NCI-H345 treated with DMSO at 0.1 percent for 48 hours (cell line): ENCODE results near the gene LEFTY2.
"Not testable (repeated sequence)": the region's sequence is repeated elsewhere in the genome, so short reads cannot be mapped to it uniquely, and the experiment has no call there.

Source experiments
- DNase-seq: peaks from one replicate; lab custom pipeline; 2025; ENCODE audit not compliant: unreplicated experiment; lab: John Stamatoyannopoulos, UW

Gene LEFTY2

DNA sequence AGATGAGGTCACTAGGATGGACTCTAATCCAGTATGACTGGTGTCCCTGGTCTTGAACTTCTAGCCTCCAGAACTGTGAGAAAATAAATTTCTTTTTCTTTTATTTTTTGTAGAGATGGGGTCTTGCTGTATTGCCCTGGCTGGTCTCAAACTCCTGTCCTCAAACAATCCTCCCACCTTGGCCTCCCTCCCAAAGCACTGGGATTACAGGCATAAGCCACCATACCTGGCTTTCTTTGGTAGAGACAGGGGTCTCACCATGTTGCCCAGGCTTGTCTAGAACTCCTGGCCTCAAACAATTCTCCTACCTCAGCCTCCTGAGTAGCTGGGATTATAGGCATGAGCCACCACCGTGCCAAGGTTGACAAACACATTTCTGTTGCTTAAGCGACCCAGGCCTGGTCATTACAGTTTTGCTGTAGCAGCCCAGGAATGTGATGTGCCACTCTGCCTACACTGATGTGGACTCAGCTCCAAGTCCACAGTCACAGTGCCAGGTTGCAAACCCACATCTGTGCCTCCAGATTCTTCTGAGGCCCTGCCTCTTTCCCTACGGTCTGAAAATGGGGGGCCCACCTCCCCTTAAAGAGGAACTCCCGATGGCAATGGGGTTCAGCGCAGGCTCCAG is 32.9 kb downstream of the LEFTY2 start:
- DNase-seq = no peak

DNA sequence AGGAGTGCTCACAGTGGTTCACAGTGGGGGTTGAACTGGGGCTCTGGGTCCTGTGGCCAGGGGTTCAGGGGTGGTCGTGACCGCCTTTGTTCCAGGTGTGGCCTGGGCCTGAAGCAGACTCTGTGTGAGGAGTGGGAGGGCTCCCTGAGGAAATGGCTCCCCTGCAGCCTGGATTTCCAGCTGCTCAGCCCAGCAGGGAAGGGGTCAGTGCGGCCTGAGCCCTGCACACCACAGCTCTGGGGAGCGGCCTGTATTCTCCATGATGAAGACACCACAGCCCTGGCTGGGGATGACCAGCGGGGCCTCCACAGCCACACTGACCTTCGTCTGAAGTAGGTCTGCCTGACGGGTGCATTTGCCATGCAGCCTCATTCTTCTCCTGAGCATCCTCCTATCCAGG is 33.7 kb downstream of the LEFTY2 start:
- DNase-seq = no peak

DNA sequence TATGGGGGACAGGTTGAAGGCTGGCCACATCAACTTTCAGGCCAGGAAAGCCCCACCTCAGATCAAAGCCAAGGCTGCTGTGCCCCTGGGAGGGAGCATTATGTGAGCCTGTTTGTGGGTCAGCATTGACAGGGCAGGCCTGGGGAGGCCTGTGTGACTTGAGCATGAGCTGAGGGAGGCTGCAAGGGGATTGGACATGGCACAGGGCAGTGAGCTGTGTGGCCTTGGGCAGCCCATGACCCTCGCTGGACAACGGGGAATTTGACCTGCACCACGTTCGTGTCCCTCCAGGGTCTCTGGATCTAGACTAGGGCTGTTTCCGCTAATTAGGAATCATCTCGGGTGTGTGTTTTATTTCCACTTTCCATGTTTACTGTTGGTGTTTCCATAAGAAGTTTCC is 34.6 kb downstream of the LEFTY2 start:
- DNase-seq = no peak

DNA sequence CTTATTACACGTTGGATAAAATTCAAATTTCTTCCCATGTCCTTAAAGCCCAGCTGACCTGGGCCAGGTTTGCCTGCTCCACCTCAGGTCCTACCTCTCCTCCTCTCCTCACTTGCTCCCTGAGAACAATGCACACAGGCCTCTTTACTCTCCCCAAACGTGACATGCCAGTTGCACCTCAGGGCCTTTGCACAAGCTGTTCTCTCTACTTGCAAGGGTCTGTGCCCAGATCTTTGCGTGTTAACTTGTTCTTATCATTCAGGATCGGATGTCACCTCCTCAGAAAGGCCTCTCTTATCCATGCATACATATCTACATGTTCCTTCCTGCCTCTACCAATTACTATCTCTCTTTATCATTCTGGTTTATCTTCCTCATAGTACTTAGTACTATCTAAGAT is 37.4 kb downstream of the LEFTY2 start:
- DNase-seq = no peak

DNA sequence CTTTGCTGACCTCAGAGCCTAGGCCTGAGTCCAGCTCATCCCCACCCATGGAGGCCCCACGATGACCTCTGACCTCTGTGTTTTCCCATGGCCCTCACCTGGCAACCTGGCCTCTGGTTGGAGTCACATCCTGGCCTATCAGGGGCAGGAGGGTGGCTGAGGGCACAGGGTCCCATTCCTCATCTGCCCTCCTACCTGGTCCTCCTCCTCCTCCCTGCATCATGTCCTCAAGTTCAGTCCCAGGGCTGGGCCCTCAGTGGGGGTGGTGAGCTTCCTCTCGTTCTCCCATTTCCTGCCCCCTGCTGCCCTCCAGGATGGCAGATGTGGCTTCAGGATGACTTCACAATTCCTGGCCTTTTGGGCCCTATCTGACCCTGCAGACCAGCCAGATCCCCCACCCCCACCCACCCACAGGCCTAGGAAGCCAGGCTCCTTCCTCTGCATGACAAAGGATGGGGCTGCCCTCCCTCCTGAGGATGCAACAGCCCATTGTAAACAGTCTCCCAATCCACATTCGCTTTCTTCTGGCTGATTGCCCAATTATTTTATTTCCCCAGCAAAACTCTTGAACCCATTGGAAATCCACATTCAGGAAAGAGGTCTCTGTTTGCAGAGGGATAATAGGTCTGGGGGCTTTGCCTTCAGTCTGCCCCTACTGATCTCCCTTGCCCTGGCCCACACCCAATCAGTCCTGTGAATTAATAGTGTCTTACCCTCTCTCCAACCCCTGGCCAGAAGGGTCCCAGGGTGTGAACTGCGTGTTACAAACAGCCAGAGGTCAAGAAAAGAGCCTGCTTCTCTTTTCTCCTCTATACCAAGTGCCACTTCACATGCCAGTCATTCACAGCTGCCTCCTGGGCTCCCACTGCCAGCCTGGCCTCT is 41.7 kb downstream of the LEFTY2 start:
- no peak for DNase-seq

DNA sequence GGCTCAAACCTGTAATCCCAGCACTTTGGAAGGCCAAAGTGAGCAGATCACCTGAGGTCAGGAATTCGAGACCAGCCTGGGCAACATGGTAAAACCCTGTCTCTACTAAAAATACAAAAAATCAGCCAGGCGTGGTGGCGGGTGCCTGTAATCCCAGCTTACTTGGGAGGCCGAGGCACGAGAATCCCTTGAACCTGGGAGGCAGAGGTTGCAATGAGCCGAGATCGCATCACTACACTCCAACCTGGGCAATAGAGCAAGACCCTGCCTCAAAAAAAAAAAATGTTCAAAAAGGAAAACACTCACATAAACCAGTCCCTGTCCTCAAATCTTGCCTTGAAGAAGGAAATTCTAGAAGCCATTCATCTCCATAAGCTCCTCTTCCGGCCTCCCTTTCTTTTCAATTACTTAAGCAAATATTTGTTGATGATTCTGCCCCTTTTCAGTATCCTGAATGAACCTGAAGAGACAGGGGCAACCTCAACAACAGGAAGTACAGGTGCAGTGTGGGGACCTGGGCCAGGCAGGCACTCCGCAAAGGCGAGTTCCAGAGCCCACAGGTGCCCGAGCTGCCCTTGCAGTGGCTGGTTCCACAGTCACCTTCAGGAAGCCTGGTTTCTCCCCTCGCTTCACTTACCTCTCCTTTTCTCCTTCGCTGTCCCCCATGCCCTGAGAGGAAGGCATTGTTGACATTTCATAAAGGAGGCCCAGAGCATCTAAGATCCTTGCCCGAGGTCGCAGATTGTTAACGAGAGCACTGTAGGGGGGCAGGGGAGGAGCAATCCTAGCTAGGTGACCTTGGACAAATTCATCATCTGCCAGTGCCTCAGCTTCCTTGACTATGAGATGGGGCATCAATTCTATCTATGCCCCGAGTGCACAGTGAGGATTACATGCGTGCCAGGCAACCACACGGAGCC is 43.2 kb downstream of the LEFTY2 start:
- DNase-seq = no peak

DNA sequence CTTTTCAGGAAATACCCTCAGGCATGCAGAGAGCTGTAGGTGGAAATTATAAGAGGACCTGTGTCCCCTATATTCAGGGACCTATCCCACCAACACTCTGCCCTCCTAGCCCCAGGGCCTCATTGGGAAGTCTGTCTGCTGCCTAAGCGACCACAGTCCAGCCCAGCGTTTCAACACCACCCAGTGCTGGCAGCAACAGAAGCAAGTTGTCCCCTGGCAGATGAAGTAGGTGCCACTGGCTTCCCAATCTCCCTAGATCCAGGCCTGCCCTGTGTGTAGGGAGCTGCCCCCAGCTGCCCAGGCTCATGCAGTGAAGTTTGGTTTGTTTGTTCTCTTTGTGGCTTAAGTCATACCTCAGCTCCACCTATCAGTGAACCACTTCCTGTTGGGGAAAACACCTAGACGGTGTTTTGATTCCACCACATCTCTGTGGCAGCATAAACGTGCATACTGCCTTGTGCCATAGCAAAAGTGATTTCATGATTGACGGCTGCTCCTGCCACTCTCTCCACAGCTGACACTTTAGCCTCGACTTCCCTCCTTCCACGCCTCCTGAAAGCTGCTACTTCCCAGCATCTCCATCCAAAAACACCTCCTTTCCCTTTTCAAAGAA is 44.0 kb downstream of the LEFTY2 start:
- DNase-seq = no peak

DNA sequence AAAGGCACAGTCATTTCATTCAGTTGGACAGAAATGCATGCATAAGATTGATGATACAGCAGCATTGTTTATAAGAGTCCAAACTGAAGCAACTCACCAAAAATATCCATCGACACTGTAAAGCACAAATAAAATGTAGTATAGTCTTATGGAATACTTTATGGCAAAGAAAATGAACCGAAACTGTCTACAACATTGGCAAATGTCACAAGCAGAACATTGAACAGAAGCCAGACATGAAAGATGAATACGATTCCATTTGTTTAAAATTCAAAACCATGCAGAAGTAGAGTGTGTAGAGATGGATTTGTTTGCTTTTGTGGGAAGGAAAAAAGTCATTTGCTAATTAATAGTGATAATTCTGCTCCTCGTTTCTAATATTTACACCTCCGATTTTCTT is 44.5 kb downstream of the LEFTY2 start:
- DNase-seq = no peak

DNA sequence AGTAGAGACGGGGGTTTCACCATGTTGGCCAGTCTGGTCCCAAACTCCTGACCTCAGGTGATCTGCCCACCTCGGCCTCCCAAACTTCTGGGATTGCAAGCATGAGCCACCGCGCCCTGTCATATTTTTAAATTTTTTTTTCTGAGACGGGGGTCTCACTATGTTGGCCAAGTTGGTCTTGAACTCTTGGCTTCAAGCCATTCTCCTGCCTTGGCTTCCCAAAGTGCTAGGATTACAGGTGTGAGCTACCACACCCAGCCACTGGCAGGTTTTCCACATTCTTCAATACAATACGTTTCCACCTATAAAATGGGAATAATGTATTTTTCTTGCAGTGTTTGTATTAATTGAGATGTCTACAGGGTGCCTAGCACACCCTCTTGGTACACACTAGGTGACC is 48.7 kb downstream of the LEFTY2 start:
- DNase-seq = no peak

DNA sequence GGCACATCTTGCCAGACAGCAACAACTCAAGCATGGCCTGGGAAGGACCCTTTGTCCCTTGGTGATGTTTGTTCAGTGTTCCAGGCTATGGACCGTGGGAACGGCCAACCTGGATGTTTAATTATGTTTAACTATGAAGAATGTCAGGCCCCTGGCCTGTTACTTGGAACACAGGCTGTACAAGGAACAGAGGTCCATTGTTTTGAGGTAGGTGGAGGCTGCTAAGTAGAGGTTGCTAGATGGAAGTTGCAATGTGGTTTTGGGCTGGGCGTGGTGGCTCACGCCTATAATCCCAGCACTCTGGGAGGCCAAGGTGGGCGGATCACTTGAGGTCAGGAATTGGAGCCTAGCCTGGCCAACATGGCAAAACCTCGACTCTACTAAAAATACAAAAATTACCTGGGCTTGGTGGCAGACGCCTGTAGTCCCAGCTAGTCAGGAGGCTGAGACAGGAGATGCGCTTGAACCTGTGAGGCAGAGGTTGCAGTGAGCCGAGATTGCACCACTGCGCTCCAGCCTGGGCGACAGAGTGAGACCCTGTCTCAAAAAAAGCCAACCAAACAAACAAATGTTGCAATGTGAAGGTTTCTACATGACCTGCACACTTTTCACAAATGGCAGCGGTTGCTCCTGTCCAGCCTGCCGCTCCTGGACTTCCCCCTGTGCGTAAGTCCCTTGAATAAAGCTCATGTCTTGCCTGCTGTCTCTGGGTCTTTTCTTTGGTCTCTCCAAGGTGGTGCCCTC is 49.6 kb downstream of the LEFTY2 start:
- no peak for DNase-seq

DNA sequence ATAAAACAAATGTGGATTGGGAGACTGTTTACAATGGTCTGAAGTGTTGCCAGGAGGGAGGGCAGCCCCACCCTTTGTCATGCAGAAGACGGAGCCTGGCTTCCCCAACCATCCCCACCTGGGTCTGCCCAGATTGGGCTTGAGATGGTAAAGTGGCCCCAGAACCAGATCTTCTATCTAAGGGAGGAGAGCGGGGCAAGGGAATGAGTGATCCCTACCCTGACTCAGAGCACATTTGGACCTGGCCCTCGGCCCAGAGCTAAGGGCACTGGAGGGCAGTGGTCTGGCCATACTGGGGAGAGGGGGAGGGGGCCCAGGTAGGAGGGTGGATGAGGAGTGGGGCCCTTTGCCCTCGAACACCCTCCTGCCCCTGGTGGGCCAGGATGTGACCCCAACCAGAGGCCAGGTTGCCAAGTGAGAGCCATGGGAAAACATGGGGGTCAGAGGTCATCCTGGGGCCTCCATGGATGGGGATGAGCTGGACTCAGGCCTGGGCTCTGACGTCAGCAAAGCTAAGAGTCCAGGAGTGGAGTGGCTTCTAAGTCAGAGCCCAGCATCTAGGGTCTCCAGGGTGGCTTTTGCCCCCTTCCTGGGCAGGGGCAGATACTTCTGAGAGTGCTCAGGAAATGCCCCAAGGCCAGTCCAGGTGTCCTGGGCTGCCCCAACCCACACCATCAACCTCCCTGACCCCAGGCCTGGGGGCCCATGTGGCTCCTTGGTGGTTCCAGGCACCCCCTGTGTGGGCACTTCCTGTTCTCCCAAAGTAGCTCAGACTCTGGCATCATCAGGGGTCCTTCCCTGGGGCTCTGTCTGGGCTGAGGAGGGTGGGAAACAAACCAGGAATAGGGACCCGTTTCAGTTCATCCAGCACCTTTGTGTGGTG is 50.4 kb downstream of the LEFTY2 start:
- no peak for DNase-seq

DNA sequence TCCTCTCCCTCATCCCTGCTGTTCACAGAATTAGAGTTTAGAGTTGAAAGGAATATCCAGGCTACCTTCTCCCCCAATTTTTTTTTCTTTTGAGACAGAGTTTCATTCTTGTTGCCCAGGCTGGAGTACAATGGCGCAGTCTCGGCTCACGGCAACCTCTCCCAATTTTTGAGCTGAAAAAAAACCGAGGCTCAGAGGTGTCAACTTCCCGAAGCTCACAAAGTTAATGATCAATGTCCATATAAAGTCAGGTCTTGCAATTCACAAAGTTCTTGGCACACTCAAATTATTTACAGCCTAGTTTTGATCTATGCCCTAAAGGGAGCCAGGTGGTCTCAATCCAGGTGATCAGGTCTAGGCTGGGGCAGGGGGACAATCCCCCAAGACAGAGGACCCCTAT is 51.3 kb downstream of the LEFTY2 start:
- no peak for DNase-seq

DNA sequence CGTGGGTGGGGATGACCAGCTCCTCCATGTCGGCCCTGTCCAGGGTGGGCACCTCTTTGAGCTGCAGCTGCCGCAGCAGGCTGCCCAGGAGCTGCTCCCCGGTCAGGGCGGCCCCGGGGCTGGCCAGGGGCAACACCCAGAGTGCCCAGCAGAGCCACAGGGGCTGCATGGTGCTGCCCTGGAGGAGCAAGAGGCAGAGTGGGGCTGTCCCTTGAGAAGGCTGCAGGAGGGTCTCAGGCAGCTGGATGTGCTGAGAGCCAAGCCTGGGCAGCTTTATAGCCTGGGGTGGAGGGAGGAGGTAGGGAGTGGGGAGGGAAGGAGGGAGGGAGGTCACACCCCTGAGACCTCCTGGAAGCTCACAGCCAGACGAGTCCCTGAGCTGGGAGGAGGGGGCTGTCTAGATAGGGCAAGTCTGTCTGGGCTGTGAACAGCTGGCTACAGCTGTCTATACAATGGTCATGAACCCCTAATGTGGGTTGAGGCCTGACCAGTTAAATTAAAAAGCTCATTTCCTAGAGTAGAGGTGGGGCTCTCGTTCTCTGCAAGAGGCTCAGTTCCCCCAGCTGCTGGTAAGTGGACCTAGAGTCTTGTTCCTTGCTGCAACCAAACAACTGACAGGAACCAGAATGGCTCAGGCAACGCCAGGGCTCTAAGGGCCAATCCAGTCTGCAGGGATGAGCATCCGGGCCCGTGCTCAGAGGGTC is 52.0 kb downstream of the LEFTY2 start, which contains the start of gene LEFTY1:
LEFTY1 (minus strand) TSS at position 249 of the 704 bp plus-strand sequence; CDS start at position 169, 80 bp downstream.
- no peak for DNase-seq

DNA sequence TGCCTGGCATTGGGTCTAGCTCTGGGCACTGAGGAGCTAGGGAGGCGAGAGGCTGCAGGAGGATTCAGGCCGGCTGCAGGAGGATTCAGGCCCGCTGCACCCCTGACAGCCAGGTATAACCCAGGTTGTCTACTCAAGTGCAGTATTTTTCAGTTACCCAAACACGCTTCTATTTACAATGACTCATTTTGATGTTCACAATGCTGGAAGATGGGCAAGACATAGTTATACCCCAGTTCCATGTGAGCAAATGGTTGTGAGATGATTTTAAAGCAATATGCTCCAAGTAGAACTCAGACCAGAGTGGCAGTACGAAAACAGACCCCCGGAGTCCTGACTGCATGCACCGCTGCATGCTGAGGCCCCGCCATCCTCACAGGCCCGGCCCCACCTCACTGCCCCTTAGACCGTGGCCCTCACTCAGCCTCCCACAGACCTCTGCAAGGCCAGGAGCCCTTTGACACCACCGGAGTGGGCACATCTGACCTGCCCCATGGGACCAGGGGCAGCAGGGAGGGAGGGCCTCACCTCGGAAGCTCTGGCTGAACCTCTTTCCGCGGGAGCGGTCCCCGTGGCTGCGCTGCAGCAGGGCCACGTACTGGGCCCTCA is 52.6 kb downstream of the LEFTY2 start:
- no peak for DNase-seq

DNA sequence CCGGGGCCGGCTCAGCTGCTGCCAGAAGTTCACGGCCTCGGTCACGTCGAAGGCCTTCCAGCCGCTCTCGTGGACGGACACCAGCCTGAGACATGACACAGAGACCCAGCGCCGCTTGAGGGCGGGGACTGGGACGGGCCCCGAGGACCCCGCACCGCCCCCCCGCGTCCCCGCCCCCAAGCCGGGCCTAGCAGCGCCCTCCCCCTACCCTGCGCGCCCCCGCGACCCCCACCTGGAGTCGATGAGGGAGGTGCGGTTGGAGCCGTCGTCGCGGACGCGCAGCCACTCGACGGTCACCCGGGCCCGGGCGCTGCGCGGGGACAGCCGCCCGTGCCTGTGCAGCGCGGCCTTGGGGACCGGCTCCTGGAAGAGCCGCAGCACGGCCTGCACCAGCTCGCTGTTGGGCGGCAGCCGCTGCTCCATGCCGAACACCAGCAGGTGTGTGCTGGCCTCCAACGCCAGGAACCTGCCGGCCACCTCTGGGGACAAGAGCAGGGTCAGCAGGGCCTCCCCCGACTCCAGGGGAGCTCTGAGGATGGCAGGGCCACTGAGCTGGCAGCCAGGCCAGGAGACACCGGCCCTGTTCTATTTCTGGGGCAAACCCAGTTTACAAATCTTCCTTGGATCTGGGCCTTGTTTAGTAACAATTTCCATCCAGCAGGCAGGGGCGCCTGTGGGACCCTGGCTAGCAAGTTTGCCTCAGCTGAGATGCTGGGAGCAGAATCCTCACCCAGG is 53.3 kb downstream of the LEFTY2 start:
- not testable (repeated sequence) for DNase-seq

DNA sequence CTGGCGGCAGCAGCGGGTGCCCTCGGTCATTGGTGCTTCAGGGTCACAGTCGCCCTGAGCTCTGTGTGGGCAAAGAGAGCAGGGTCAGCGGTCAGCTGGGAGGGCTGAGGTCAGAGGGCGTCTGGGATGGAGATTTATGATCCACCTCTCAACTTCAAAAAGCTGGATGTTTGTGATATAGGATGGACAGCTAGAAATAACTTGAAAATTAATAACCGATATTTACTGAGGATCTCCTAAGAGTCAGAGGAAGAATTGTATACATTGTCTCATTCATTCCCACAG is 54.0 kb downstream of the LEFTY2 start:
- no peak for DNase-seq
